HTR-8/SVneo (cell line): ENCODE data around the gene SF3A2.

Experiments used
- DNase-seq: peaks from one replicate; pipeline ENCODE4 v3.0.0; 2011; ENCODE audit warnings: low spot score, mixed read lengths; ENCODE audit not compliant: insufficient read length
- FAIRE-seq: peaks from 2 replicates; lab custom pipeline; 2011; peaks lifted over from hg19 to GRCh38; lab: Jason Lieb, UNC

The SF3A2 gene

DNA sequence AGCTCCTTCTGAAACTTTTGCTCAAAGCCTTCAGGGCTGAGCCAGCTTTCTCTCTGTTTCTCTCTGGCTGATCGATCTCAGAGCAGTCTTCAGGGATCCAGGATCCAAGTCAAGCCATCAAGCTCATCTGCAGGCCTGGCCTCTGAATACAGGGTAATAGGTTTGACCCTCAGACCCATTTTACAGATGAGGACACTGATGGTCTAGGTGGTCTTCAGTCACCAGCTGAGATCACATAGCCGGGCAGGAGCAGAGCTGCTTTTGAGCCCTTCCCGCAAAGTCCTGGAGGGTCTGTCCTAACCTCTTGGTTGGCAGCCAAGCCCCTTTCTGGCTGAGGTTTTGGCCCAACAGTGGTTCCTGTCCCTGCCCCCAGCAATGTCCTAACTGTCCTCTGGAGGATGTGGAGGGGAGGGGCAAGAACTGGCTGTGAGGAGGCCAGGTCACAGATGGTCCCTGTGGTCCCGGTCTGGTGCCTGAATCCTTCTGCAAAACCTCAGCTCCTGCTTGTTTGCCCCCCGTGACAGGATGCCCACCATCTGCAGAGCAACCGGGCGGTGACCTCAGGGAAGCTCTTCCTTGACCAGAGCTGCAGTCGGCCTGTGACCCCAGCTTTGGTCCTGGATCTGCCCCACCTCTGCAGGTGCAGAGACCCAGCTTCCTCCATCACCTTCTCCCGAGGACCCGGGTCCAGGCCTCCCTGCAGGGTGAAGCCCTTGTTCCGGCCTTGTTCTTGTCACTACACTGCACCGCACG, 51.1 kb downstream of the SF3A2 start:
- DNase-seq (no peak), FAIRE-seq (no peak)

- no peak for FAIRE-seq
- no peak for DNase-seq
Observed at GRCh38 chr19:2288338-2288817, 51.8 kb downstream of the SF3A2 start.

GRCh38 chr19:2288818-2289713, 52.4 kb downstream of the SF3A2 start:
- FAIRE-seq = no peak
- DNase-seq = no peak

DNA sequence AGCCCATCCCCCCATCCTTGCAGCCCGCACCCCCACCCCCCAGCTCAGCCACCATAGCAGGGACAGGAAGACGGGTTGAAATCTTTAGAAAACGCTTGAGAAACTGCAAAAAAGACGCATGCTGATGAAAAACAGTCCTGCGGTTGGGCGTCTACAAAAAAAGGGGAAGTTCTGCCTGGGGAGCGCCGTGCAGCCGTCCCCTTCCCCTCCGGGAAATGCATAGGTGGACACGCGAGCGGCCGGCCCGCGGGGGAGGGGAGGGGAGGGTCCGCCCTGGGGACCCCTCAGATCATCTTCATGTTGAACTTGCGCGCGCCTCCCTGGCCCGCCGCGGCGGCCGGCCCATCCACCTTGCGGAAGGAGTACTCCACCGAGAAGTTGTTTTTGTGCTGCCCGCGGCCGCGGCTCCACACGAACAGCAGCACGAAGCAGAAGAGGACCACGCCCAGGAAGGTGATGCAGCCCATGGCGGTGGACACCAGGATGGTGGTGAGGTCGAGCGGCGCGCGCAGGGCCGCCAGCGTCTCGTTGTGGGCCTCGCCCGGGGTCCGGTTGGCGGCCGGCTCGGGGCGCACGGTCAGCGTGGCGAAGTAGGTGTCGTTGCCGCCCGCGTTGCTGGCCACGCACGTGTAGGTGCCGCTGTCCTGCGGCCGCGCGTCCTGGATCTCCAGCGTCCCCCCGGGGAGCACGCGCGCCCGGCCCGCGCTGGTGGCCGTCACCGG, 53.3 kb downstream of the SF3A2 start:
- DNase-seq (no peak), FAIRE-seq (no peak)

- DNase-seq (no peak), FAIRE-seq (no peak)
Observed at GRCh38 chr19:2290441-2291184, 54.0 kb downstream of the SF3A2 start.

DNA sequence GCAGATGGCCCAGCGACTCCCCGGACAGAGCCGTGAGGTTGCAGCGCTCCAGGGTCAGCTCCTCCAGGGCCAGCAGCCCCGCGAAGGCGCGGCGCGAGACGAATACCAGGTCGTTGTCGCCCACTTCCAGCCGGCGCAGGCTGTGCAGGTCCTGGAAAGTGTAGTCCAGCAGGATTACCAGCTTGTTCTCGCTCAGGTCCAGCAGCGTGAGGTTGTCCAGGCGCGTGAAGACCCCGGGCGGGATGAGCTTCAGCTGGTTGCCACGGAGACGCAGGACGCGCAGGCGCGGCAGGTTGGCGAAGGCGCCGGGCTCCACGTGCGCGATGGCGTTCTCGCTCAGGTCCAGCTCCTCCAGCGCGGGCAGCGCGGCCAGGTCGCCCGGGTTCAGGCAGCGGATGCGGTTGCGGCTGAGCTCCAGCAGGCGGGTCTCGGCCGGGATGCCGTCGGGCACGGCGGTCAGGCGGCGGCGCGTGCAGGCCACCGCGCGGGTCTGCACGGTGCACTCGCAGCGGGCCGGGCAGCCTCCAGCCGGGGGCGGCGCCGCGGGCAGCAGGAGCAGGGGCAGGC, 54.6 kb downstream of the SF3A2 start:
- FAIRE-seq (no peak), DNase-seq (no peak)

DNA sequence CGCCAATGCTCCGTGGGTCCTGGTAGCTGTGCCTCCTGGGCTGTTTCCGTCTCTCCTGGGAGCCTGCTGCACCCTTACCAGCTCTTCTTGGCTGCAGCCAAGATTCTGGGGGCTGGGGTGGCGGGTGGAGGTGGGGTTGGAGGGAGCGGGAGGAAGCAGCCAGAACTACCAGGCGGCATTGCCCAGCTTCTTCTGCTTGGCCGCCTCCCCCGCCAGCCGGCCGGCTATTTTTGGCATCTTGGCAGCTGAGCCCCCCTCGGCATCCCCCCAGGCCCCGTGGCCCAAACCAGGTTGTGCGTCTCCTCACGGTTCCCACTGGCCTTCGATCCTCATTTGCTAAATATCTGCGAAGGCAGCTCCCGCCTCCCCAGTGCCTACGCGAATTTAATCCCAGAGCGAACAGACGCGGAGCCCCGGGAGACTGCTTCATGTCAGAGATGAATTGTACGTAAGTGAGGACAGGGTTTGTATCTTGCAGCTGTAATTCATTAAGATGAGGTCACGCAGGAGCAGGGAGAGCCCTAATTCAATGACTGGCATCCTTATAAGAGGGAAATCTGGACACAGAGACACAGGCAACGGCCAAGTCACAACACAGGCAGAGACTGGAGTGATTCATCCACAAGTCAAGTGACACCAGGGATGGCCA, 58.2 kb downstream of the SF3A2 start:
- DNase-seq = no peak
- FAIRE-seq = no peak

- DNase-seq = no peak
- no peak for FAIRE-seq
Observed at GRCh38 chr19:2296141-2296540, 59.5 kb downstream of the SF3A2 start.
